Upper lobe of left lung (tissue), 4 donors: ENCODE results near the gene TMEM108.

Experiments used
- CTCF ChIP-seq, 6 experiments: fragments of 450-650 bp in 4 of 6; fragments of 200-600 bp in 2 of 6; sonication (generic) in 2 of 6; IDR thresholded peaks; one replicate each; pipeline ENCODE4 v1.5.1; 2016 to 2019; ENCODE audit warnings: antibody characterized with exemption in 6 of 6
- POLR2AphosphoS5 ChIP-seq, 2 donors: sonication (generic); formaldehyde crosslinking; IDR thresholded peaks; one replicate each; pipeline ENCODE4 v1.5.1; 2017; ENCODE audit warnings: antibody characterized with exemption in 2 of 2

GRCh38 chr3:133040696-133041523 is 2.7 kb downstream of the TMEM108 start:
- TF ChIP-seq CTCF (IDR thresholded peaks at IDR 0.05) (peak; percentile 55 to 80 (median 66)), POLR2AphosphoS5 (IDR thresholded peaks at IDR 0.05) (no peak)
